HCT116 (cell line): ENCODE data around the gene EVC. TPM values are rescaled to one million over a fixed set of nuclear protein-coding genes. Genes with fewer than 3 reads are reported as not detected.

Experiments used
- ATAC-seq: fragments of 200-7000 bp; cut with Tn5 transposase; 2 replicates; pipeline ENCODE4 v1.9.1; 2020; ENCODE audit warnings: mild to moderate bottlenecking, moderate library complexity
- BruUV-seq: library from RNA; stranded (reverse); fragments of 400-500 nt; replicated peaks from 2 replicates; lab custom pipeline; 2021; lab: Mats Ljungman, UMichigan
- CTCF ChIA-PET: fragments of 300-600 bp; sonication (Branson Sonifier 250); formaldehyde crosslinking; loops from one replicate; lab custom pipeline; 2021; ENCODE audit warnings: antibody characterized with exemption; lab: Charles Lee
- POLR2A ChIA-PET: fragments of 300-600, 350-600 bp; sonication (Branson Sonifier 250); formaldehyde crosslinking; loops from one replicate; lab custom pipeline; 2021; ENCODE audit warnings: antibody characterized with exemption; lab: Charles Lee
- RAD21 ChIA-PET, 2 experiments: fragments of 300-600 bp; sonication (Branson Sonifier 250); formaldehyde crosslinking; loops; one replicate each; lab custom pipeline; 2023; ENCODE audit warnings: low total read pairs in 2 of 2; ENCODE audit not compliant: uncharacterized antibody in 2 of 2, unreplicated experiment in 2 of 2, low non-redundant PET in 1 of 2; lab: Charles Lee
- DNase-seq: peaks from one replicate; pipeline ENCODE4 v3.0.0-alpha.2; 2010; ENCODE audit warnings: low read depth, low spot score
- H2AFZ ChIP-seq: fragments of 200-600 bp; shearing (Covaris generic), sonication (generic); 2 replicates; pipeline ENCODE4 v1.6.1; 2017; ENCODE audit warnings: low read depth, mixed run types, mixed read lengths, antibody characterized with exemption, low read length; ENCODE audit not compliant: poor library complexity, severe bottlenecking
- H3K27ac ChIP-seq: 2 replicates; pipeline ENCODE4 v1.5.1; 2012; ENCODE audit warnings: low read depth, low read length
- H3K27me3 ChIP-seq: fragments of 200-600 bp; sonication (generic); 2 replicates; pipeline ENCODE4 v1.6.1; 2016; ENCODE audit warnings: mixed run types, low read length, mixed read lengths; ENCODE audit not compliant: insufficient read depth
- H3K36me3 ChIP-seq, 2 experiments: fragments of 200-500 bp in 1 of 2; fragments of 200-600 bp in 1 of 2; sonication (Bioruptor generic) in 1 of 2; sonication (generic) in 1 of 2; 2 replicates each; pipeline versions ENCODE4 v1.5.1 to v1.6.1; 2014 to 2016; ENCODE audit warnings: low read length in 2 of 2, inconsistent platforms in 1 of 2, mixed read lengths in 1 of 2, mixed run types in 1 of 2; ENCODE audit not compliant: insufficient read depth in 2 of 2, control insufficient read depth in 1 of 2
- H3K4me1 ChIP-seq, 2 experiments: fragments of 200-600 bp in 1 of 2; sonication (generic) in 1 of 2; 2 replicates each; pipeline versions ENCODE4 v1.5.1 to v1.6.1; 2012 to 2017; ENCODE audit warnings: low read length in 2 of 2, inconsistent platforms in 1 of 2, mild to moderate bottlenecking in 1 of 2, mixed read lengths in 1 of 2, mixed run types in 1 of 2, moderate library complexity in 1 of 2; ENCODE audit not compliant: insufficient read depth in 2 of 2, control insufficient read depth in 1 of 2
- H3K4me2 ChIP-seq: fragments of 200-600 bp; sonication (generic); 2 replicates; pipeline ENCODE4 v1.6.1; 2017; ENCODE audit warnings: mixed run types, low read length, mixed read lengths
- H3K4me3 ChIP-seq, 2 experiments: fragments of 200-600 bp in 1 of 2; sonication (generic) in 1 of 2; replicated peaks in 1 of 2; 2 replicates each; pipeline ENCODE4 v1.5.1; 2011 to 2016; ENCODE audit warnings: low read length in 2 of 2, control low read depth in 1 of 2, low read depth in 1 of 2, mild to moderate bottlenecking in 1 of 2, mixed read lengths in 1 of 2, mixed run types in 1 of 2
- H3K79me2 ChIP-seq: fragments of 200-600 bp; sonication (generic); 2 replicates; pipeline ENCODE4 v1.6.1; 2017; ENCODE audit warnings: mild to moderate bottlenecking, mixed run types, low read length, moderate library complexity, mixed read lengths; ENCODE audit not compliant: insufficient read depth
- H3K9ac ChIP-seq: fragments of 200-600 bp; sonication (generic); 2 replicates; pipeline ENCODE4 v1.6.1; 2016; ENCODE audit warnings: low read length, mixed read lengths
- H3K9me2 ChIP-seq: fragments of 200-600 bp; sonication (generic), shearing (Covaris generic); 2 replicates; pipeline ENCODE4 v1.6.1; 2017; ENCODE audit warnings: mixed run types, mild to moderate bottlenecking, moderate library complexity; ENCODE audit not compliant: insufficient read depth
- H3K9me3 ChIP-seq, 2 experiments: fragments of 200-500 bp in 1 of 2; fragments of 200-600 bp in 1 of 2; sonication (Bioruptor generic) in 1 of 2; sonication (generic) in 1 of 2; 2 replicates each; pipeline ENCODE4 v1.6.1; 2014 to 2017; ENCODE audit warnings: low read length in 2 of 2, mixed read lengths in 2 of 2, inconsistent platforms in 1 of 2, low read depth in 1 of 2, mild to moderate bottlenecking in 1 of 2, mixed run types in 1 of 2, moderate library complexity in 1 of 2; ENCODE audit not compliant: control insufficient read depth in 1 of 2, insufficient read depth in 1 of 2
- H4K20me1 ChIP-seq: fragments of 200-600 bp; sonication (generic), shearing (Covaris generic); 2 replicates; pipeline ENCODE4 v1.6.1; 2017; ENCODE audit warnings: mixed run types, mild to moderate bottlenecking, moderate library complexity; ENCODE audit not compliant: insufficient read depth
- CEBPB ChIP-seq: IDR thresholded peaks from 2 replicates; pipeline ENCODE4 v1.6.1; 2012; ENCODE audit warnings: low read depth
- EGR1 ChIP-seq: IDR thresholded peaks from 2 replicates; pipeline ENCODE4 v1.6.1; 2012; ENCODE audit warnings: low read depth
- ELF1 ChIP-seq: IDR thresholded peaks from 2 replicates; pipeline ENCODE4 v1.6.1; 2012; ENCODE audit warnings: low read depth, borderline replicate concordance
- EZH2phosphoT487 ChIP-seq: fragments of 200-600 bp; IDR thresholded peaks from 2 replicates; pipeline ENCODE4 v1.6.1; 2018; ENCODE audit warnings: antibody characterized with exemption, borderline replicate concordance
- FOSL1 ChIP-seq: IDR thresholded peaks from 2 replicates; pipeline ENCODE4 v1.6.1; 2012; ENCODE audit warnings: low read depth
- JUND ChIP-seq: IDR thresholded peaks from 2 replicates; pipeline ENCODE4 v1.6.1; 2012
- POLR2A ChIP-seq: IDR thresholded peaks from 2 replicates; pipeline ENCODE4 v1.7.0; 2011; ENCODE audit warnings: borderline replicate concordance; ENCODE audit not compliant: insufficient read depth, insufficient read length; ENCODE audit errors: extremely low read depth
- POLR2AphosphoS5 ChIP-seq: IDR thresholded peaks from 2 replicates; pipeline ENCODE4 v1.6.1; 2011; ENCODE audit warnings: mild to moderate bottlenecking, low read depth, low read length, moderate library complexity
- SP1 ChIP-seq: IDR thresholded peaks from 2 replicates; pipeline ENCODE4 v1.6.1; 2012; ENCODE audit warnings: low read depth
- SRF ChIP-seq: IDR thresholded peaks from 2 replicates; pipeline ENCODE4 v1.6.1; 2012; ENCODE audit warnings: low read depth
- YY1 ChIP-seq: IDR thresholded peaks from 2 replicates; pipeline ENCODE4 v1.6.1; 2011; ENCODE audit warnings: low read length, low read depth, moderate library complexity, mild to moderate bottlenecking; ENCODE audit not compliant: insufficient replicate concordance; ENCODE audit errors: extremely low read depth
- ZNF274 ChIP-seq: fragments of 200-500 bp; sonication (Bioruptor generic); IDR thresholded peaks from 2 replicates; pipeline ENCODE4 v1.6.1; 2014; ENCODE audit warnings: mild to moderate bottlenecking, low read depth, low read length, inconsistent platforms
- intact Hi-C: fragments of 100-400 bp; cut with micrococcal nuclease; formaldehyde crosslinking; loops from 2 replicates; pipeline ENCODE4 v1.10.0; 2022
- total RNA-seq: library from RNA; stranded (reverse); gene quantifications from one replicate; pipeline ENCODE4 v1.2.1, GENCODE V29; 2021; ENCODE audit not compliant: unreplicated experiment
- TF ChIP-seq, protein P1 (sequence below): IDR thresholded peaks from 2 replicates; pipeline ENCODE4 v1.6.1; 2012

Gene EVC
- total RNA-seq, 1 experiment from 2014 or later = 0.15 TPM

DNA sequence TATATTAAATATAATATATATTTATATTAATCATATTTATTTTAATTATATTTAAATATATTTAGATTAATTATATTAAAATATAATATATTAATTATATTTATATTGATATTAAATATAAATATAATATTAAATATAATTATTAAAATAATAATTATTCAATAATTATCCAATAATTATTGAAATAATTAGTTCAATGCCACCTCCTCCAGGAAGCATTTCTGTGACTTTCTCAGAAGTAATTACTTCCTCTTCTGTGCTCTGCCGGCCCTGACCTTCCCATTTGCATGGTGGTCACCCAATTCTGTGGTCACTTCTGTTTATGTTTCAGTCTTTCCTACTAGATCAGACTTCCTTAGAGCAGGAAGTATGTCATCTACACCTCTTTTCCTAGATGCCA is 48.4 kb upstream of the EVC start:
- POLR2A ChIA-PET = no interaction called here
- H3K36me3 ChIP-seq = no peaks in the 10 kb centered on the region
- no peaks in the 10 kb centered on the region for H4K20me1 ChIP-seq
- ATAC-seq (no peak), DNase-seq (no peak)
- no peak overlapping the region for H3K4me3 ChIP-seq
- no peak overlapping the region for H2AFZ ChIP-seq
- RAD21 ChIA-PET = no interaction called here
- H3K79me2 ChIP-seq = no peaks in the 10 kb centered on the region
- H3K9me3 ChIP-seq = peaks cover 1 to 4% of the 10 kb centered on the region in 2 experiments; a peak in 2 of 4 replicates
- no peak overlapping the region for H3K27ac ChIP-seq
- peaks cover 20% of the 10 kb centered on the region; the same call in 1 of the 2 replicates for H3K27me3 ChIP-seq
- no TSS peak for BruUV-seq
- CTCF ChIA-PET = no interaction called here
- H3K9ac ChIP-seq = no peak overlapping the region
- intact Hi-C loops = no loop called here
- no peaks in the 10 kb centered on the region for H3K9me2 ChIP-seq
- no peaks in the 10 kb centered on the region for H3K4me1 ChIP-seq
- H3K4me2 ChIP-seq = no peak overlapping the region
- no peak for TF ChIP-seq ELF1
- no peak for TF ChIP-seq SP1
- no peak for TF ChIP-seq SRF
- TF ChIP-seq EGR1 = no peak
- TF ChIP-seq CEBPB = no peak
- TF ChIP-seq POLR2A = no peak

DNA sequence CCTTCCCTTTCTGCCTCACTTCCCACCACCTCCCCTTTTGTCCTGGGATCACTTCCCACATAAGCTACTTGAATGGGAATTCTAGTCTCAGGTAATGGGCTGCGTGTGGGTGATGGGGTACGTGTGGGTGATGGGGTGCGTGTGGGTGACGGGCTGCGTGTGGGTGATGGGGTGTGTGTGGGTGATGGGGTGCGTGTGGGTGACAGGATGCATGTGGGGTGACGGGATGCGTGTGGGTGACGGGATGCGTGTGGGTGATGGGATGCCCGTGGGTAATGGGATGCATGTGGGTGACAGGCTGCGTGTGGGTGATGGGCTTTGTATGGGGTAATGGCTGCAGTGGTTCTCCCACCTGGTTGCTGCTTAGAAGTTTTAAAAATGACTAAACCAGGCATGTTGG is 46.2 kb upstream of the EVC start:
- no peak overlapping the region for H3K4me3 ChIP-seq
- H3K79me2 ChIP-seq = no peaks in the 10 kb centered on the region
- no TSS peak for BruUV-seq
- H3K36me3 ChIP-seq = no peaks in the 10 kb centered on the region
- H2AFZ ChIP-seq = no peak overlapping the region
- no peak overlapping the region for H3K9ac ChIP-seq
- intact Hi-C loops = no loop called here
- no peaks in the 10 kb centered on the region for H4K20me1 ChIP-seq
- H3K27me3 ChIP-seq = 0 out of 2 replicates have a peak, but pooled peaks cover 14% of the 10 kb centered on the region
- no peaks in the 10 kb centered on the region for H3K9me2 ChIP-seq
- H3K27ac ChIP-seq = no peak overlapping the region
- POLR2A ChIA-PET = no interaction called here
- DNase-seq = no peak
- no peak overlapping the region for H3K4me2 ChIP-seq
- no peak for TF ChIP-seq YY1
- TF ChIP-seq POLR2A = no peak
- TF ChIP-seq, protein P1, sequence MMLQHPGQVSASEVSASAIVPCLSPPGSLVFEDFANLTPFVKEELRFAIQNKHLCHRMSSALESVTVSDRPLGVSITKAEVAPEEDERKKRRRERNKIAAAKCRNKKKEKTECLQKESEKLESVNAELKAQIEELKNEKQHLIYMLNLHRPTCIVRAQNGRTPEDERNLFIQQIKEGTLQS = no peak
- no peak for TF ChIP-seq FOSL1
- no peak for TF ChIP-seq POLR2AphosphoS5
- no peak for TF ChIP-seq CEBPB
- TF ChIP-seq EZH2phosphoT487 = no peak
- TF ChIP-seq JUND = no peak
- TF ChIP-seq ZNF274 = no peak
- CTCF ChIA-PET = no interaction called here
- ATAC-seq = no peak
- peaks cover 4% of the 10 kb centered on the region in 2 experiments; a peak in 2 of 4 replicates for H3K9me3 ChIP-seq
- H3K4me1 ChIP-seq = no peaks in the 10 kb centered on the region
- RAD21 ChIA-PET = no interaction called here
